ENCODE data around the gene SLC23A1. TPM values are rescaled to one million over a fixed set of nuclear protein-coding genes. Genes with fewer than 3 reads are reported as not detected.
A peak's percentile ranks its signal among the peaks of the same experiment; 100 is the strongest.

The SLC23A1 gene
- total and polyA plus RNA-seq, 9 of the 15 experiments (the other 6 are each of a cell fraction or from before 2014, with no cell fraction given), result 0.03 to 0.20 (median 0.05) TPM; not detected in 5

GRCh38 chr5:139383993-139384590 lies 995 bp upstream of the SLC23A1 start:
- in situ Hi-C loops (cut with MboI) (no loop called here), intact Hi-C loops (cut with micrococcal nuclease) (loop anchor here (2.0 kb wide), 1 partner anchor 19 kb away; no protein-coding TSS in a partner anchor)
- Histone ChIP-seq H3K9me1 (ENCODE audit: control insufficient read depth, insufficient read depth, low read length) (no peaks in the 10 kb centered on the region), H3K79me2 (ENCODE audit: control insufficient read depth, insufficient read depth, low read length) (no peaks in the 10 kb centered on the region), H3K4me3 (no peak overlapping the region), H3K27ac (ENCODE audit: extremely low read depth, low read depth, low read length) (no peak overlapping the region), H3K36me3 (ENCODE audit: control insufficient read depth, insufficient read depth, low read length) (no peaks in the 10 kb centered on the region), H3K4me2 (ENCODE audit: insufficient read depth, low read length) (peak overlapping the region; percentile 63), H3K9ac (ENCODE audit: insufficient read depth in 1 of 2, low read depth in 2 of 2, low read length in 2 of 2) (peak overlapping the region; percentile 51 to 91; a peak in 3 of 4 replicates), H3K9me3 (replicated peaks; ENCODE audit: control insufficient read depth, insufficient read depth, low read depth, low read length) (no peaks in the 10 kb centered on the region; the same call in 1 of the 2 replicates), H4K20me1 (replicated peaks; ENCODE audit: control insufficient read depth, insufficient read depth, low read length) (no peaks in the 10 kb centered on the region), H3K4me1 (replicated peaks in 1 of 2; ENCODE audit: control insufficient read depth in 2 of 2, insufficient read depth in 2 of 2, low read length in 2 of 2) (peaks cover 26 to 63% of the 10 kb centered on the region in 2 experiments; a peak in 4 of 5 replicates), H2AFZ (ENCODE audit: low read depth, low read length) (peak overlapping the region; percentile 78), H3K27me3 (ENCODE audit: control insufficient read depth in 2 of 2, insufficient read depth in 2 of 2, low read length in 2 of 2) (no peaks in the 10 kb centered on the region)
- no TSS peak for BruUV-seq (replicated peaks)
- POLR2A ChIA-PET, result interaction anchor here (0.6 to 1.2 kb wide), 5 partner anchors 15 to 205 kb away, joined by 3 to 5 read pairs (median 3); no protein-coding TSS in a partner anchor
- FAIRE-seq (no peak), ATAC-seq (no peak), DNase-seq (ENCODE audit: extremely low read depth in 1 of 4, low spot score in 3 of 4) (no peak)
- WGBS (ENCODE audit: insufficient coverage, low coverage, missing lambda C conversion rate), result 76% methylated on average over 7 of the region's 7 CpGs
- CTCF ChIA-PET (ENCODE audit: low intra/inter-chr PET ratio), result interaction anchor here (0.9 kb wide), 1 partner anchor 121 kb away, joined by 3 read pairs; no protein-coding TSS in a partner anchor
- TF ChIP-seq ZBTB34 (CRISPR knock-in tag; IDR thresholded peaks at IDR 0.05) (no peak), ZNF609 (CRISPR knock-in tag; IDR thresholded peaks at IDR 0.05; ENCODE audit: borderline replicate concordance) (no peak), RBBP5 (IDR thresholded peaks at IDR 0.05; ENCODE audit: borderline replicate concordance, insufficient read depth, low read length, poor library complexity, severe bottlenecking) (peak; percentile 2), HMGN3 (IDR thresholded peaks at IDR 0.05; ENCODE audit: borderline replicate concordance, extremely low read depth, insufficient read length, low read depth, low read length) (peak; percentile 28), USF1 (CRISPR knock-in tag; IDR thresholded peaks at IDR 0.05) (0 out of 2 replicates have a peak, but pooled peaks have one; percentile 19)
- TF ChIP-seq, protein P1, sequence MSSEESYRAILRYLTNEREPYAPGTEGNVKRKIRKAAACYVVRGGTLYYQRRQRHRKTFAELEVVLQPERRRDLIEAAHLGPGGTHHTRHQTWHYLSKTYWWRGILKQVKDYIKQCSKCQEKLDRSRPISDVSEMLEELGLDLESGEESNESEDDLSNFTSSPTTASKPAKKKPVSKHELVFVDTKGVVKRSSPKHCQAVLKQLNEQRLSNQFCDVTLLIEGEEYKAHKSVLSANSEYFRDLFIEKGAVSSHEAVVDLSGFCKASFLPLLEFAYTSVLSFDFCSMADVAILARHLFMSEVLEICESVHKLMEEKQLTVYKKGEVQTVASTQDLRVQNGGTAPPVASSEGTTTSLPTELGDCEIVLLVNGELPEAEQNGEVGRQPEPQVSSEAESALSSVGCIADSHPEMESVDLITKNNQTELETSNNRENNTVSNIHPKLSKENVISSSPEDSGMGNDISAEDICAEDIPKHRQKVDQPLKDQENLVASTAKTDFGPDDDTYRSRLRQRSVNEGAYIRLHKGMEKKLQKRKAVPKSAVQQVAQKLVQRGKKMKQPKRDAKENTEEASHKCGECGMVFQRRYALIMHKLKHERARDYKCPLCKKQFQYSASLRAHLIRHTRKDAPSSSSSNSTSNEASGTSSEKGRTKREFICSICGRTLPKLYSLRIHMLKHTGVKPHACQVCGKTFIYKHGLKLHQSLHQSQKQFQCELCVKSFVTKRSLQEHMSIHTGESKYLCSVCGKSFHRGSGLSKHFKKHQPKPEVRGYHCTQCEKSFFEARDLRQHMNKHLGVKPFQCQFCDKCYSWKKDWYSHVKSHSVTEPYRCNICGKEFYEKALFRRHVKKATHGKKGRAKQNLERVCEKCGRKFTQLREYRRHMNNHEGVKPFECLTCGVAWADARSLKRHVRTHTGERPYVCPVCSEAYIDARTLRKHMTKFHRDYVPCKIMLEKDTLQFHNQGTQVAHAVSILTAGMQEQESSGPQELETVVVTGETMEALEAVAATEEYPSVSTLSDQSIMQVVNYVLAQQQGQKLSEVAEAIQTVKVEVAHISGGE (CRISPR knock-in tag; IDR thresholded peaks at IDR 0.05), result 0 out of 6 replicates have a peak, but pooled peaks of 1 of the 3 experiments have one; percentile 25
